ENCODE data around the gene SLC35B2. TPM values are rescaled to one million over a fixed set of nuclear protein-coding genes. Genes with fewer than 3 reads are reported as not detected.
A peak's percentile ranks its signal among the peaks of the same experiment; 100 is the strongest.

The SLC35B2 gene
- total RNA-seq, 1 experiment from 2014 or later = 105 TPM

DNA sequence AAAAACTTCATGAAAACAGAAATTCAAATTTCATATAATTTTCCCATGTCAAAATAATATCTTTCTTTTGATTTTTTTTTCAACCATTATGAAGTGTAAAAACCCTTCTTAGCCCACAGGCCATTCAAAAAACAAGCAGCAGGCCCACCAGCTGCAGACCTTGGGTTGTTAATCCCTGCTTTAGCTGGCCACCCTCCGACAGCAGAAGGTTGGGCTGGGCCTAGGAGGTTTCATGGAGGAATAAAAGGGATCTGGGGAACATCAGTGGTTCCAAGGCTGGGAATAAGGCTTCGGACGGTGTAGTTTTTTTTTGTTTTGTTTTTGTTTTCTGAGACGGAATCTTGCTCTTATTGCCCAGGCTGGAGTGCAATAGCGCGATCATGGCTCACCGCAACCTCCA lies 14.0 kb downstream of the SLC35B2 start:
- POLR2A ChIA-PET = no interaction called here
- in situ Hi-C loops (cut with HindIII; ENCODE audit: low pct_unique_long_range_greater_than_20kb, low sequenced_read_pairs) = no loop called here
- DNase-seq (ENCODE audit: low read depth, low spot score) = no peak
- peaks cover 14% of the 10 kb centered on the region for H3K36me3 ChIP-seq (ENCODE audit: control insufficient read depth, insufficient read depth, low read length)
- BruUV-seq (replicated peaks) = no TSS peak
- intact Hi-C loops (cut with micrococcal nuclease; ENCODE audit: unreplicated experiment) = no loop called here
- H3K27me3 ChIP-seq (ENCODE audit: control insufficient read depth, insufficient read depth, low read length) = no peaks in the 10 kb centered on the region
- CTCF ChIA-PET = no interaction called here
- H3K4me3 ChIP-seq (ENCODE audit: low read depth in 2 of 2, low read length in 2 of 2) = no peak overlapping the region
- H3K4me1 ChIP-seq (ENCODE audit: control insufficient read depth, insufficient read depth, low read length) = peaks cover 12% of the 10 kb centered on the region
- no peak for ATAC-seq
- no peaks in the 10 kb centered on the region for H3K9me3 ChIP-seq (ENCODE audit: control insufficient read depth, insufficient read depth, low read depth, low read length)
- no peak for TF ChIP-seq TCF7L2 (IDR thresholded peaks at IDR 0.05; ENCODE audit: low read depth, low read length)
- TF ChIP-seq, protein P1, sequence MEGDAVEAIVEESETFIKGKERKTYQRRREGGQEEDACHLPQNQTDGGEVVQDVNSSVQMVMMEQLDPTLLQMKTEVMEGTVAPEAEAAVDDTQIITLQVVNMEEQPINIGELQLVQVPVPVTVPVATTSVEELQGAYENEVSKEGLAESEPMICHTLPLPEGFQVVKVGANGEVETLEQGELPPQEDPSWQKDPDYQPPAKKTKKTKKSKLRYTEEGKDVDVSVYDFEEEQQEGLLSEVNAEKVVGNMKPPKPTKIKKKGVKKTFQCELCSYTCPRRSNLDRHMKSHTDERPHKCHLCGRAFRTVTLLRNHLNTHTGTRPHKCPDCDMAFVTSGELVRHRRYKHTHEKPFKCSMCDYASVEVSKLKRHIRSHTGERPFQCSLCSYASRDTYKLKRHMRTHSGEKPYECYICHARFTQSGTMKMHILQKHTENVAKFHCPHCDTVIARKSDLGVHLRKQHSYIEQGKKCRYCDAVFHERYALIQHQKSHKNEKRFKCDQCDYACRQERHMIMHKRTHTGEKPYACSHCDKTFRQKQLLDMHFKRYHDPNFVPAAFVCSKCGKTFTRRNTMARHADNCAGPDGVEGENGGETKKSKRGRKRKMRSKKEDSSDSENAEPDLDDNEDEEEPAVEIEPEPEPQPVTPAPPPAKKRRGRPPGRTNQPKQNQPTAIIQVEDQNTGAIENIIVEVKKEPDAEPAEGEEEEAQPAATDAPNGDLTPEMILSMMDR (IDR thresholded peaks at IDR 0.05) = no peak
- no peak for TF ChIP-seq POLR2AphosphoS5 (IDR thresholded peaks at IDR 0.05; ENCODE audit: low read depth, low read length)
- no peak for TF ChIP-seq SIN3A (IDR thresholded peaks at IDR 0.05; ENCODE audit: borderline replicate concordance, insufficient read depth, low read depth, low read length)
- TF ChIP-seq, protein P2, sequence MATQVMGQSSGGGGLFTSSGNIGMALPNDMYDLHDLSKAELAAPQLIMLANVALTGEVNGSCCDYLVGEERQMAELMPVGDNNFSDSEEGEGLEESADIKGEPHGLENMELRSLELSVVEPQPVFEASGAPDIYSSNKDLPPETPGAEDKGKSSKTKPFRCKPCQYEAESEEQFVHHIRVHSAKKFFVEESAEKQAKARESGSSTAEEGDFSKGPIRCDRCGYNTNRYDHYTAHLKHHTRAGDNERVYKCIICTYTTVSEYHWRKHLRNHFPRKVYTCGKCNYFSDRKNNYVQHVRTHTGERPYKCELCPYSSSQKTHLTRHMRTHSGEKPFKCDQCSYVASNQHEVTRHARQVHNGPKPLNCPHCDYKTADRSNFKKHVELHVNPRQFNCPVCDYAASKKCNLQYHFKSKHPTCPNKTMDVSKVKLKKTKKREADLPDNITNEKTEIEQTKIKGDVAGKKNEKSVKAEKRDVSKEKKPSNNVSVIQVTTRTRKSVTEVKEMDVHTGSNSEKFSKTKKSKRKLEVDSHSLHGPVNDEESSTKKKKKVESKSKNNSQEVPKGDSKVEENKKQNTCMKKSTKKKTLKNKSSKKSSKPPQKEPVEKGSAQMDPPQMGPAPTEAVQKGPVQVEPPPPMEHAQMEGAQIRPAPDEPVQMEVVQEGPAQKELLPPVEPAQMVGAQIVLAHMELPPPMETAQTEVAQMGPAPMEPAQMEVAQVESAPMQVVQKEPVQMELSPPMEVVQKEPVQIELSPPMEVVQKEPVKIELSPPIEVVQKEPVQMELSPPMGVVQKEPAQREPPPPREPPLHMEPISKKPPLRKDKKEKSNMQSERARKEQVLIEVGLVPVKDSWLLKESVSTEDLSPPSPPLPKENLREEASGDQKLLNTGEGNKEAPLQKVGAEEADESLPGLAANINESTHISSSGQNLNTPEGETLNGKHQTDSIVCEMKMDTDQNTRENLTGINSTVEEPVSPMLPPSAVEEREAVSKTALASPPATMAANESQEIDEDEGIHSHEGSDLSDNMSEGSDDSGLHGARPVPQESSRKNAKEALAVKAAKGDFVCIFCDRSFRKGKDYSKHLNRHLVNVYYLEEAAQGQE (IDR thresholded peaks at IDR 0.05; ENCODE audit: insufficient read depth in 1 of 2, low read depth in 2 of 2, low read length in 1 of 2) = no peak
- no peak overlapping the region for H3K27ac ChIP-seq (ENCODE audit: low read length)

DNA sequence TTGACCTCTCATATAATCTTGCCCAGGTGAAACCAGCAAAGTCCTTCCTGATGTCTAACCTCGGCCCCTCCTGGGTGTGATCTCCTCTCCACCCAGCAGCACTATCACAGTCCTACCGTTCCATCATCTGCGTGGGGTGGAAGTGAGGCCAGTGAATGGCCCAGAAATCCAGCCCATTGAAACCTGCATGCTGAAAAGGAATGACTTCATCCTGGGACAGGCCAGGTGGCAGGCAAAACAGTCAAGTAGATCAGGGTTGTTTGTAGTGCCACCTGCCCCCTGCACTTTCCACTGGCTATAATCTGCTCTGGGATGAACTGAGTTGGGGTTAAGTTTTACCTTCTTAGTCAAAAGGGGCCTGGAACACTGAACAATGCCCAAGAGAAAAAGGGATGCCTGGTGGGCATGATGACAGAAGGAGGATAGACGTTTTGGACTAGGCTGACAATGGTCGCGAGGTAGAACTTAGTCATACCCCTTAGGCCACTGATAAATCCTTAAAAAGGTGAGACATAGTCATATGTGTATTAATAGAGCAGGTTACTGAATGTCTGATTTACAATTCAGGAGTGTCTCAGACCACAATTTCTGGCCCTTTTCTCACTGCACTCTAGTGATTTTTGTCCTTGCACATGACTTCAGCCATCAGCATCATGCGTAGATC lies 18.5 kb downstream of the SLC35B2 start:
- Histone ChIP-seq H3K4me3 (ENCODE audit: low read depth in 2 of 2, low read length in 2 of 2) (no peak overlapping the region), H3K27me3 (ENCODE audit: control insufficient read depth, insufficient read depth, low read length) (no peaks in the 10 kb centered on the region), H3K27ac (ENCODE audit: low read length) (peak overlapping the region; percentile 92; the same call in 1 of the 2 replicates), H3K4me1 (ENCODE audit: control insufficient read depth, insufficient read depth, low read length) (peaks cover 44% of the 10 kb centered on the region), H3K9me3 (ENCODE audit: control insufficient read depth, insufficient read depth, low read depth, low read length) (no peaks in the 10 kb centered on the region), H3K36me3 (ENCODE audit: control insufficient read depth, insufficient read depth, low read length) (peaks cover 3% of the 10 kb centered on the region; the same call in 1 of the 2 replicates)
- CTCF ChIA-PET = no interaction called here
- no peak for ATAC-seq
- POLR2A ChIA-PET = no interaction called here
- in situ Hi-C loops (cut with HindIII; ENCODE audit: low pct_unique_long_range_greater_than_20kb, low sequenced_read_pairs) = no loop called here
- TSS peak; percentile 33 for BruUV-seq (replicated peaks)
- intact Hi-C loops (cut with micrococcal nuclease; ENCODE audit: unreplicated experiment) = loop anchor here (5.0 kb wide), 1 partner anchor 67 kb away; no protein-coding TSS in a partner anchor
- TF ChIP-seq, protein P2 (IDR thresholded peaks at IDR 0.05; ENCODE audit: insufficient read depth in 1 of 2, low read depth in 2 of 2, low read length in 1 of 2) = no peak
- no peak for TF ChIP-seq TCF7L2 (IDR thresholded peaks at IDR 0.05; ENCODE audit: low read depth, low read length)
- peak; percentile 56; the same call in 1 of the 2 replicates for TF ChIP-seq POLR2AphosphoS5 (IDR thresholded peaks at IDR 0.05; ENCODE audit: low read depth, low read length)
- TF ChIP-seq SIN3A (IDR thresholded peaks at IDR 0.05; ENCODE audit: borderline replicate concordance, insufficient read depth, low read depth, low read length) = no peak
- DNase-seq (ENCODE audit: low read depth, low spot score) = no peak

Data from Panc1 (cell line).